Measurements from ENCODE around the gene TMEM221.
A peak's percentile ranks its signal among the peaks of the same experiment; 100 is the strongest.

The TMEM221 gene

GRCh38 chr19:17471410-17472125, 23.1 kb upstream of the TMEM221 start:
- DNase-seq = no peak

- DNase-seq = peak; percentile 87
Observed at GRCh38 chr19:17470068-17470841, 21.8 kb upstream of the TMEM221 start, which contains the start of gene SLC27A1. TSS of gene SLC27A1 (plus strand) at chr19:17470524. CDS start at chr19:17470541, 17 bp downstream.

- DNase-seq = peak; percentile 95
Observed at GRCh38 chr19:17469481-17470067, 21.1 kb upstream of the TMEM221 start.

GRCh38 chr19:17469092-17469480, 20.6 kb upstream of the TMEM221 start:
- no peak for DNase-seq

GRCh38 chr19:17468302-17469091, 20.0 kb upstream of the TMEM221 start:
- DNase-seq = no peak

- no peak for DNase-seq
Observed at GRCh38 chr19:17467471-17468301, 19.2 kb upstream of the TMEM221 start.

- no peak for DNase-seq
Observed at GRCh38 chr19:17466487-17466850, 18.0 kb upstream of the TMEM221 start.

- no peak for DNase-seq
Observed at GRCh38 chr19:17460372-17461230, 12.1 kb upstream of the TMEM221 start, which contains the start of gene NXNL1. TSS of gene NXNL1 (minus strand) at chr19:17460926. CDS start at chr19:17460869, 57 bp downstream.

- no peak for DNase-seq
Observed at GRCh38 chr19:17458970-17459369, 10.5 kb upstream of the TMEM221 start.

- no peak for DNase-seq
Observed at GRCh38 chr19:17457616-17458015, 9.1 kb upstream of the TMEM221 start.

GRCh38 chr19:17456127-17456526, 7.7 kb upstream of the TMEM221 start:
- DNase-seq = no peak

GRCh38 chr19:17455308-17456123, 7.0 kb upstream of the TMEM221 start:
- no peak for DNase-seq

GRCh38 chr19:17454576-17455071, 6.2 kb upstream of the TMEM221 start:
- no peak for DNase-seq

- DNase-seq = no peak
Observed at GRCh38 chr19:17451820-17452219, 3.4 kb upstream of the TMEM221 start.

- no peak for DNase-seq
Observed at GRCh38 chr19:17450264-17451075, 2.0 kb upstream of the TMEM221 start.

- no peak for DNase-seq
Observed at GRCh38 chr19:17447704-17448130, 751 bp downstream of the TMEM221 start.

- no peak for DNase-seq
Observed at GRCh38 chr19:17445526-17446165, 2.8 kb downstream of the TMEM221 start.

- DNase-seq = peak; percentile 15
Observed at GRCh38 chr19:17441241-17442021, 7.0 kb downstream of the TMEM221 start.
